Measurements from ENCODE around the gene RAB4A. TPM values are rescaled to one million over a fixed set of nuclear protein-coding genes. Genes with fewer than 3 reads are reported as not detected.

The RAB4A gene
- total RNA-seq, 1 experiment from 2014 or later: 66.7 TPM

- Mint-ChIP-seq H3K27ac (peak overlapping the region; percentile 17 to 89 (median 30); a peak in 5 of 7 replicates), H3K4me3 (peak overlapping the region; percentile 39 to 44; a peak in 4 of 5 replicates), H3K4me1 (peaks cover 33 to 44% of the 10 kb centered on the region in 2 experiments), H3K36me3 (ENCODE audit: insufficient read depth in 1 of 3, low read depth in 3 of 3) (no peaks in the 10 kb centered on the region), H3K27me3 (ENCODE audit: low read depth) (peaks cover 2% of the 10 kb centered on the region; the same call in 1 of the 2 replicates), H3K9me3 (no peaks in the 10 kb centered on the region)
- no peak for TF ChIP-seq CTCF (conservative IDR thresholded peaks at IDR 0.05)
- Histone ChIP-seq H2BK5ac (ENCODE audit: insufficient read length, low read length) (no peak overlapping the region), H2BK120ac (ENCODE audit: low read depth, low read length, poor library complexity, severe bottlenecking) (no peak overlapping the region), H2AFZ (ENCODE audit: low read length) (peak overlapping the region; percentile 58), H2AK5ac (ENCODE audit: insufficient read length, low read length) (no peak overlapping the region), H2BK12ac (ENCODE audit: insufficient read length, low read depth, low read length) (no peak overlapping the region), H4K91ac (ENCODE audit: insufficient read length, low read depth, low read length) (no peak overlapping the region), H3K56ac (ENCODE audit: insufficient read length, low read depth, low read length) (no peak overlapping the region), H4K20me1 (ENCODE audit: control insufficient read depth, insufficient read depth, insufficient read length) (no peaks in the 10 kb centered on the region), H3K23me2 (ENCODE audit: insufficient read length, low read depth, low read length, poor library complexity, severe bottlenecking) (no peaks in the 10 kb centered on the region), H3T11ph (ENCODE audit: low read length) (no peak overlapping the region), H3K4ac (ENCODE audit: low read depth, low read length) (no peak overlapping the region), H4K5ac (ENCODE audit: insufficient read length, low read depth, low read length) (no peak overlapping the region), H3K9ac (ENCODE audit: extremely low read depth, insufficient read length, low read length) (no peak overlapping the region), H3K18ac (ENCODE audit: insufficient read length, low read depth, low read length) (peak overlapping the region; percentile 43), H3K23ac (ENCODE audit: insufficient read length, low read depth, low read length) (no peak overlapping the region), H3K4me1 (ENCODE audit: insufficient read depth, low read length) (peaks cover 9% of the 10 kb centered on the region; the same call in 1 of the 2 replicates), H4K8ac (replicated peaks; ENCODE audit: insufficient read length, low read depth, low read length) (no peak overlapping the region), H3K79me1 (ENCODE audit: insufficient read depth, low read depth, low read length, poor library complexity, severe bottlenecking) (no peaks in the 10 kb centered on the region), H3K4me2 (ENCODE audit: insufficient read depth, insufficient read length, low read length) (peak overlapping the region; percentile 41), H3K9me3 (ENCODE audit: control insufficient read depth, low read depth, low read length) (no peaks in the 10 kb centered on the region), H2BK20ac (ENCODE audit: low read depth, low read length, poor library complexity, severe bottlenecking) (no peak overlapping the region), H3K79me2 (ENCODE audit: insufficient read depth, low read length) (no peaks in the 10 kb centered on the region), H3K14ac (ENCODE audit: insufficient read depth, low read length) (peak overlapping the region; percentile 39; the same call in 1 of the 2 replicates), H3K27ac (ENCODE audit: insufficient read length, low read depth, low read length) (peak overlapping the region; percentile 31), H3K27me3 (ENCODE audit: insufficient read depth, low read length) (no peaks in the 10 kb centered on the region), H2BK15ac (ENCODE audit: low read depth, low read length) (no peak overlapping the region)
- peak; percentile 53 for DNase-seq
- no CpG with 5 or more reads among the region's 13 CpGs for WGBS (ENCODE audit: extremely low coverage, insufficient read length, low lambda C conversion rate)
Observed at GRCh38 chr1:229253151-229253974, 17.5 kb upstream of the RAB4A start.
